PFSK-1 (cell line): ENCODE data around the gene TXNRD3.

Experiments used
- POLR2AphosphoS5 ChIP-seq: IDR thresholded peaks from 2 replicates; pipeline ENCODE4 v1.6.1; 2012; ENCODE audit warnings: low read depth, mild to moderate bottlenecking, control low read depth, low read length, moderate library complexity
- SIN3A ChIP-seq: IDR thresholded peaks from 2 replicates; pipeline ENCODE4 v1.6.1; 2012; ENCODE audit warnings: mild to moderate bottlenecking, low read length, moderate library complexity, borderline replicate concordance; ENCODE audit not compliant: insufficient read depth
- TF ChIP-seq, protein P1 (sequence below), 2 experiments: IDR thresholded peaks; 2 replicates each; pipeline versions ENCODE4 v1.6.1 to v1.8.0; 2011 to 2012; ENCODE audit warnings: low read depth in 2 of 2, low read length in 2 of 2, control low read depth in 1 of 2, inconsistent platforms in 1 of 2, mild to moderate bottlenecking in 1 of 2, moderate library complexity in 1 of 2; ENCODE audit not compliant: insufficient read depth in 1 of 2

DNA sequence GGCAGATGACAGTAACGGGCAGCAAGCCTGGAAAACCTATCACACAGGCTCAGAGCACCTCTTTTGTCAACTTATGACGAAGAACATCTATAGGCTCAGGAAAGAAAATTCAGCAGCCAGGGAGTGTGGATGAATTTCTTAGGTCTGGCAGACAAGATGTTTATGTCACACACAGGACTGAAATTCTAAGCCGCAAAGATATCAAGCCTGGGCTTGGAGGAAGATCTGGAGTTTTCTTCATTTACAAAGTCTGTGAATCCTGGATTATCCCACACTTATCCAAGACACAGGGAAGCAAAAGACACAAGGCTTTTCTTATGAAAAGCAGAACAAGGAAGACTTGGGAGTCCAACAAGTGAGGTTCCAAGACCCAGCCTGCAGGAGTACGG lies 25.7 kb upstream of the TXNRD3 start:
- no peak for TF ChIP-seq POLR2AphosphoS5
- TF ChIP-seq, protein P1, sequence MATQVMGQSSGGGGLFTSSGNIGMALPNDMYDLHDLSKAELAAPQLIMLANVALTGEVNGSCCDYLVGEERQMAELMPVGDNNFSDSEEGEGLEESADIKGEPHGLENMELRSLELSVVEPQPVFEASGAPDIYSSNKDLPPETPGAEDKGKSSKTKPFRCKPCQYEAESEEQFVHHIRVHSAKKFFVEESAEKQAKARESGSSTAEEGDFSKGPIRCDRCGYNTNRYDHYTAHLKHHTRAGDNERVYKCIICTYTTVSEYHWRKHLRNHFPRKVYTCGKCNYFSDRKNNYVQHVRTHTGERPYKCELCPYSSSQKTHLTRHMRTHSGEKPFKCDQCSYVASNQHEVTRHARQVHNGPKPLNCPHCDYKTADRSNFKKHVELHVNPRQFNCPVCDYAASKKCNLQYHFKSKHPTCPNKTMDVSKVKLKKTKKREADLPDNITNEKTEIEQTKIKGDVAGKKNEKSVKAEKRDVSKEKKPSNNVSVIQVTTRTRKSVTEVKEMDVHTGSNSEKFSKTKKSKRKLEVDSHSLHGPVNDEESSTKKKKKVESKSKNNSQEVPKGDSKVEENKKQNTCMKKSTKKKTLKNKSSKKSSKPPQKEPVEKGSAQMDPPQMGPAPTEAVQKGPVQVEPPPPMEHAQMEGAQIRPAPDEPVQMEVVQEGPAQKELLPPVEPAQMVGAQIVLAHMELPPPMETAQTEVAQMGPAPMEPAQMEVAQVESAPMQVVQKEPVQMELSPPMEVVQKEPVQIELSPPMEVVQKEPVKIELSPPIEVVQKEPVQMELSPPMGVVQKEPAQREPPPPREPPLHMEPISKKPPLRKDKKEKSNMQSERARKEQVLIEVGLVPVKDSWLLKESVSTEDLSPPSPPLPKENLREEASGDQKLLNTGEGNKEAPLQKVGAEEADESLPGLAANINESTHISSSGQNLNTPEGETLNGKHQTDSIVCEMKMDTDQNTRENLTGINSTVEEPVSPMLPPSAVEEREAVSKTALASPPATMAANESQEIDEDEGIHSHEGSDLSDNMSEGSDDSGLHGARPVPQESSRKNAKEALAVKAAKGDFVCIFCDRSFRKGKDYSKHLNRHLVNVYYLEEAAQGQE (IDR thresholded peaks at IDR 0.05; ENCODE audit: insufficient read depth in 1 of 2, low read depth in 2 of 2, low read length in 2 of 2): no peak
- no peak for TF ChIP-seq SIN3A
